Progenitor cell of endocrine pancreas (in vitro differentiated cells): ENCODE data around the gene MLPH. TPM values are rescaled to one million over a fixed set of nuclear protein-coding genes. Genes with fewer than 3 reads are reported as not detected.

Experiments
- DNase-seq: peaks from one replicate; pipeline ENCODE4 v3.0.0; 2021; ENCODE audit warnings: low spot score; ENCODE audit not compliant: unreplicated experiment
- H3K27ac Mint-ChIP-seq: 2 replicates; pipeline ENCODE4 v1.8.0; 2021; ENCODE audit warnings: mild to moderate bottlenecking, moderate library complexity, mixed read lengths
- H3K27me3 Mint-ChIP-seq: 2 replicates; pipeline ENCODE4 v1.8.0; 2021; ENCODE audit warnings: mixed read lengths
- H3K36me3 Mint-ChIP-seq: 2 replicates; pipeline ENCODE4 v1.8.0; 2022; ENCODE audit warnings: mixed read lengths; ENCODE audit not compliant: insufficient read depth
- H3K4me1 Mint-ChIP-seq: 2 replicates; pipeline ENCODE4 v1.8.0; 2021; ENCODE audit warnings: low read depth, mixed read lengths
- H3K4me3 Mint-ChIP-seq: 2 replicates; pipeline ENCODE4 v1.8.0; 2021; ENCODE audit warnings: low read depth, mild to moderate bottlenecking, moderate library complexity, mixed read lengths
- H3K9me3 Mint-ChIP-seq: 2 replicates; pipeline ENCODE4 v1.8.0; 2021; ENCODE audit warnings: low read depth, mixed read lengths
- CTCF ChIP-seq: fragments of 200-600 bp; sonication (generic); IDR thresholded peaks from one replicate; pipeline ENCODE4 v1.5.0; 2021; ENCODE audit warnings: antibody characterized with exemption, mild to moderate bottlenecking; ENCODE audit not compliant: unreplicated experiment
- total RNA-seq: library from RNA; stranded (reverse); gene quantifications from 2 replicates; pipeline ENCODE4 v1.2.1, GENCODE V29; 2021

MLPH gene
- total RNA-seq, 1 donor from 2014 or later = 1.2 TPM

GRCh38 chr2:237441605-237442274 lies 45.3 kb upstream of the MLPH start:
- Mint-ChIP-seq H3K27me3 (peaks cover 22% of the 10 kb centered on the region), H3K27ac (no peak overlapping the region)
- no peak for DNase-seq

GRCh38 chr2:237444071-237444470 lies 43.0 kb upstream of the MLPH start:
- Mint-ChIP-seq H3K4me1 (no peaks in the 10 kb centered on the region), H3K4me3 (no peak overlapping the region), H3K27ac (no peak overlapping the region), H3K9me3 (no peaks in the 10 kb centered on the region), H3K36me3 (no peaks in the 10 kb centered on the region), H3K27me3 (peaks cover 28% of the 10 kb centered on the region)
- no peak for TF ChIP-seq CTCF
- DNase-seq = no peak

More at GRCh38 chr2:237441605-237442274, 45.3 kb upstream of the MLPH start:
- no peaks in the 10 kb centered on the region for H3K36me3 Mint-ChIP-seq
- no peaks in the 10 kb centered on the region for H3K9me3 Mint-ChIP-seq
- TF ChIP-seq CTCF = no peak
- peaks cover 4% of the 10 kb centered on the region for H3K4me1 Mint-ChIP-seq
- no peak overlapping the region for H3K4me3 Mint-ChIP-seq

DNA sequence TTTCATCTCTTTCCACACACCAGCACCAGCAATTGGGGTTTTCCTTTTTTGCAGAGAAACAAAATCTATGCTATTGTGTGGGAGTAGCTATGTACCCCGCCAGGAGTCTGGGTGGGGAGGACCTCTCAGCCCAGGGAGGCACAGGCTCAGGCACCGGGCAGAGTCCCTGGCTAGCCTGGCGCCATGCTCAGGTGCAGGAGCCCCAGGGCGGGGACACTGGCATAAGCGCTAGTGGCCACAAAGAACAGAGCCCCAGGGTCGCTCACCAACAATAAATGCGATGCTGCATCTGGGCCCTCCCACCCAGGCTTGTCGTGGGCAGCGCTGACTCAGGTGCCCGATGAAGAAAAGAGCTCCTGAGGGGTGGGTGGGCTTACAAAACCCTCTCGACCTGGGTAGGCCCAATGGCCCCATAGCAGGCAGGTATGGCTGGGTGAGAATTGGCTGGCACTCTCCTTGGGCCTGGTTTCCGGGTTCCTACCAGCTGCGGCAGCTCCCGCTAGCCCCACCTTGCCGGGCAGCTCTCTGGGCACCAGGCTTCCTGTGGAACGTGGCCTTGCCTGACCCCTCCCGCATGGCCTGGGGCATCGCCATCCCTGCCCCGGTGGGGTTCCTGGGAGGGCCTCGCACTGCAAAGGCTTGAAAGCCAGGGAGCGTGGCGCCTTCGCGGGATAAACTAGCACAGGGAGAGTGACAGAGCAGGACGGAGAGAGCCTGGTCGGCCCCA lies 41.3 kb upstream of the MLPH start:
- Mint-ChIP-seq H3K4me1 (no peaks in the 10 kb centered on the region), H3K4me3 (no peak overlapping the region), H3K27ac (no peak overlapping the region), H3K36me3 (no peaks in the 10 kb centered on the region), H3K27me3 (peaks cover 33% of the 10 kb centered on the region), H3K9me3 (no peaks in the 10 kb centered on the region)
- no peak for TF ChIP-seq CTCF
- DNase-seq = no peak

DNA sequence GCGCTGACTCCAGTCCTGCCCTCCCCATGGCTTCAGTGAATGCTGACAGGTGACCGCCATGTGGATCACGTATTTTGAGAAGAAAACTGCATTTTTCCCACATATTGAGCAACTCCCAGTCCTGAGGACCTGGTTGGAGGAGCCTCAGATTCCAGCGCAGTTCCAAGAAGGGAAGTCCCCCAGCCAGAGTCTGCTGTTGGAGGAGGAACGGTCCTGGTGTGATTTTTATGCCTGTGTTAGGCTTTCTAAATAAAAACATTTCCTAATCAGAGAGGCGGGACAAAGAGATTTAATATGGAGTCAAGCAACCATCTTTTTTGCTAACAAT lies 40.7 kb upstream of the MLPH start:
- no peaks in the 10 kb centered on the region for H3K4me1 Mint-ChIP-seq
- H3K27ac Mint-ChIP-seq = no peak overlapping the region
- no peak for DNase-seq
- H3K4me3 Mint-ChIP-seq = no peak overlapping the region
- no peaks in the 10 kb centered on the region for H3K36me3 Mint-ChIP-seq
- no peak for TF ChIP-seq CTCF
- no peaks in the 10 kb centered on the region for H3K9me3 Mint-ChIP-seq
- H3K27me3 Mint-ChIP-seq = peaks cover 32% of the 10 kb centered on the region

DNA sequence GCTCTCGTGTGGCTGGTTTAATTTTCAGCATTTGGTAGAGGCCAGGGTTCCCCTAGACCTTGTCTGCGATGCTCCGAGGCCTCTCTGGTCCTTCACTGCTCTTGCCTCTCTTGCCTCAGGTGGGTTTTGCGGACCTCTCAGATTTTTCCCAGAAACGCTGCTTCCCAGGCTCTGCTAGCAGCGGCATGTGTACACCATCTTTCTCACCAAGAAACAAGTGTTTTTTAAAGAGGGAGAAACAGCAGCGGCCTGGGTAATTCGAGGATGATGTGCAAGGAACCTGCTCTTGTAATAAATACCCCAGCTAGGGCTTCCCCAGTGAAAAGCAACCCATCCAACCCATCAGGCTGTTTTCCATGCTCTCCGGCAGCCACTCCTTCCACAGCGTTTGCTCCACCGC lies 39.6 kb upstream of the MLPH start:
- no peaks in the 10 kb centered on the region for H3K36me3 Mint-ChIP-seq
- no peak overlapping the region for H3K4me3 Mint-ChIP-seq
- peaks cover 33% of the 10 kb centered on the region for H3K27me3 Mint-ChIP-seq
- H3K4me1 Mint-ChIP-seq = no peaks in the 10 kb centered on the region
- no peak for DNase-seq
- no peak overlapping the region for H3K27ac Mint-ChIP-seq
- H3K9me3 Mint-ChIP-seq = no peaks in the 10 kb centered on the region
- no peak for TF ChIP-seq CTCF
